ENCODE data around the gene RPS6KA2. TPM values are rescaled to one million over a fixed set of nuclear protein-coding genes. Genes with fewer than 3 reads are reported as not detected.

Gene RPS6KA2
- total RNA-seq, 2 donors from 2014 or later: 78.6 to 131 TPM

DNA sequence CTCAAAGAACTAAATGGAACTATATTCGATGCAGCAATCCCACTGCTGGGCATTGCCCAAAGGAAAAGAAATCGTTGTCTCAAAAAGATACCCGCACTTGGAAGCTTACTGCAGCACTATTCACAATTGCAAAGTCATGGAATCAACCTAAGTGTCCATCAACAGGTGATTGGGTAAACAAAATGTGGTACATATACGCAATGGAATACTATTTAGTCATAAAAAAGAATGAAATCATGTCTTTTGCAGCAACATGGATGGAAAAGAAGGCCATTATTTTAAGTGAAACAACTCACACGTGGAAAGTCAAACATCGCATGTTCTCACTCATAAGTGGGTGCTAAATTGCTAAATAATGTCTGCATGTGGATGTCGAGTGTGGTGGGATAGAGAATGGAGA lies 173.4 kb downstream of the RPS6KA2 start:
- no peak overlapping the region for H3K4me3 ChIP-seq
- DNase-seq (ENCODE audit: low spot score): no peak
- H3K27me3 ChIP-seq: no peaks in the 10 kb centered on the region
- no peak for TF ChIP-seq CTCF (IDR thresholded peaks at IDR 0.05)
- peaks cover 0 to 4% of the 10 kb centered on the region in 2 donors for H3K9me3 ChIP-seq
- no peak overlapping the region for H3K27ac ChIP-seq
- peaks cover 0 to 12% of the 10 kb centered on the region in 2 donors for H3K4me1 ChIP-seq
- peaks cover 14% of the 10 kb centered on the region for H3K36me3 ChIP-seq

DNA sequence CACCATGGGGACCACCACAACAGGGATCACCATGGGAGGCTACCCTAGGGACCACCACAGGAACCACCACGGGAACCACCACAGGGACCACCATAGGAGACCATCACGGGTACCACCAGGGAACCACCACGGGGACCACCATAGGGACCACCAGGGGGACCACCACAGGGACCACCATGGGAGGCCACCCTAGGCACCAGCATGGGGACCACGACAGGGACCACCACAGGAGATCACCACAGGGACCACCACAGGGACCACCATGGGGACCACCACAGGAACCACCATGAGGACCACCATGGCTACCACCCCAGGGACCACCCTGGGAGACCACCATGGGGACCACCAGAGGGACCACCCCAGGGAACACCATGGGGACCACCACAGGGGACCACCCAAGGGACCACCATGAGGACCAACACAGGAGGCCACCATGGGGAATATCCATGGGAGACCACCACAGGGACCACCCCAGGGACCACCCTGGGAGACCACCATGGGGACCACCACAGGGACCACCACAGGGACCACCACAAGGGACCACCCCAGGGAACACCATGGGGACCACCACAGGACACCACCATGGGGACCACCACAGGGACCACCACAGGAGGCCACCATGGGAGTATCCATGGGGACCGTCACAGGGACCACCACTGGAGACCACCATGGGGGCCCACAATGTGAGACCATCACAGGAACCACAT lies 176.7 kb downstream of the RPS6KA2 start:
- peaks cover 22% of the 10 kb centered on the region for H3K36me3 ChIP-seq
- H3K27ac ChIP-seq: no peak overlapping the region
- no peaks in the 10 kb centered on the region for H3K27me3 ChIP-seq
- H3K4me3 ChIP-seq: no peak overlapping the region
- no peak for DNase-seq (ENCODE audit: low spot score)
- peaks cover 0 to 4% of the 10 kb centered on the region in 2 donors for H3K9me3 ChIP-seq
- no peaks in the 10 kb centered on the region for H3K4me1 ChIP-seq
- no peak for TF ChIP-seq CTCF (IDR thresholded peaks at IDR 0.05)

DNA sequence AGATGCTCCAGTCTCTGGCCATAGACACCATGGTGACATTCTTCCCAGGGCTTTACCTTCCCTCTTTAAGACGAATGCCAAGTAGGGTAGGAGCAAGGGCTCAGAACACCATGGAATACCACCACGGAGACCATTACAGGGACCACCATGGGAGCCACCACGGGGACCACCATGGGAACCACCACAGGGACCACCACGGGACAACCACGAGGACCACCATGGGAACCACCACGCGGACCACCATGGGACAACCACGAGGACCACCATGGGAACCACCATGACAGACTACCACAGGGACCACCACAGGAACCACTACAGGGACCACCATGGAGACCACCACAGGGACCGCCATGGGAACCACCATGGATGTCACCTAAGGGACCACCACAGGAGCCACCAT lies 177.4 kb downstream of the RPS6KA2 start:
- H3K36me3 ChIP-seq: peaks cover 22% of the 10 kb centered on the region

GRCh38 chr6:166449036-166449435 lies 178.0 kb downstream of the RPS6KA2 start:
- H3K27ac ChIP-seq: no peak overlapping the region
- H3K4me1 ChIP-seq: no peaks in the 10 kb centered on the region
- no peak for DNase-seq (ENCODE audit: low spot score)
- no peaks in the 10 kb centered on the region for H3K27me3 ChIP-seq
- peaks cover 0 to 4% of the 10 kb centered on the region in 2 donors for H3K9me3 ChIP-seq
- no peak overlapping the region for H3K4me3 ChIP-seq
- no peak for TF ChIP-seq CTCF (IDR thresholded peaks at IDR 0.05)
- H3K36me3 ChIP-seq: peaks cover 22% of the 10 kb centered on the region

More for the DNA sequence above, 177.4 kb downstream of the RPS6KA2 start:
- H3K4me3 ChIP-seq: no peak overlapping the region
- H3K27ac ChIP-seq: no peak overlapping the region
- TF ChIP-seq CTCF (IDR thresholded peaks at IDR 0.05): no peak
- H3K9me3 ChIP-seq: peaks cover 0 to 4% of the 10 kb centered on the region in 2 donors
- H3K27me3 ChIP-seq: no peaks in the 10 kb centered on the region
- no peaks in the 10 kb centered on the region for H3K4me1 ChIP-seq
- DNase-seq (ENCODE audit: low spot score): no peak

- no peak overlapping the region for H3K27ac ChIP-seq
- no peak for TF ChIP-seq CTCF (IDR thresholded peaks at IDR 0.05)
- H3K4me3 ChIP-seq: no peak overlapping the region
- peaks cover 0 to under 1% of the 10 kb centered on the region in 2 donors for H3K9me3 ChIP-seq
- H3K36me3 ChIP-seq: peaks cover 22% of the 10 kb centered on the region
- no peaks in the 10 kb centered on the region for H3K4me1 ChIP-seq
- no peak for DNase-seq (ENCODE audit: low spot score)
- no peaks in the 10 kb centered on the region for H3K27me3 ChIP-seq
Measured at GRCh38 chr6:166448432-166448831, 178.6 kb downstream of the RPS6KA2 start.

Measured in right atrium auricular region (tissue), 2 donors.